Heart left ventricle (tissue), 16 donors: ENCODE data around the gene DLX4. TPM values are rescaled to one million over a fixed set of nuclear protein-coding genes. Genes with fewer than 3 reads are reported as not detected.

Experiments used
- ATAC-seq, 4 donors: fragments of 200-7000 bp; cut with Tn5 transposase; one replicate each; pipeline ENCODE4 v1.9.1; 2020 to 2022; ENCODE audit warnings: moderate library complexity in 4 of 4, mild to moderate bottlenecking in 3 of 4, moderate number of reproducible peaks in 1 of 4
- DNase-seq, 5 donors: peaks; one replicate each; pipeline ENCODE4 v3.0.0-alpha.2; 2020
- H3K27ac ChIP-seq, 12 donors: fragments of 200-600 bp; sonication (generic) in 4 of 12; one replicate each; pipeline versions ENCODE4 v1.5.0 to v1.8.0; 2016 to 2022; ENCODE audit warnings: mild to moderate bottlenecking in 2 of 12
- H3K27me3 ChIP-seq, 9 donors: fragments of 200-600 bp; sonication (generic) in 2 of 9; one replicate each; pipeline versions ENCODE4 v1.5.1 to v1.8.0; 2016 to 2022; ENCODE audit warnings: mild to moderate bottlenecking in 3 of 9
- H3K36me3 ChIP-seq, 9 donors: fragments of 200-600 bp; sonication (generic) in 2 of 9; one replicate each; pipeline versions ENCODE4 v1.5.0 to v1.8.0; 2018 to 2022; ENCODE audit warnings: mild to moderate bottlenecking in 2 of 9
- H3K4me1 ChIP-seq, 12 donors: fragments of 200-600 bp; sonication (generic) in 4 of 12; one replicate each; pipeline versions ENCODE4 v1.5.0 to v1.8.0; 2016 to 2022; ENCODE audit warnings: mild to moderate bottlenecking in 3 of 12
- H3K4me3 ChIP-seq, 12 donors: fragments of 200-600 bp; sonication (generic) in 4 of 12; one replicate each; pipeline versions ENCODE4 v1.5.0 to v1.8.0; 2017 to 2022; ENCODE audit warnings: mild to moderate bottlenecking in 9 of 12, moderate library complexity in 4 of 12
- H3K9me3 ChIP-seq, 12 donors: fragments of 200-600 bp; sonication (generic) in 4 of 12; one replicate each; pipeline versions ENCODE4 v1.5.0 to v1.8.0; 2016 to 2022; ENCODE audit warnings: mild to moderate bottlenecking in 1 of 12
- POLR2A ChIP-seq, 2 donors: fragments of 450-650 bp; IDR thresholded peaks; one replicate each; pipeline ENCODE4 v1.6.1; 2017; ENCODE audit warnings: antibody characterized with exemption in 2 of 2, mild to moderate bottlenecking in 2 of 2, moderate library complexity in 2 of 2
- WGBS, 4 donors: extraction: QIAGEN DNeasy Blood & Tissue Kit in 2 of 4; methylation state at CpG; one replicate each; pipeline versions ENCODE4 v1.1.5 to v1.1.7; 2013 to 2018; 5-methylcytosine and 5-hydroxymethylcytosine counted together
- intact Hi-C, 10 donors: fragments of 100-400 bp; cut with DNase I; formaldehyde crosslinking; loops; one replicate each; pipeline versions ENCODE4 v1.11.1 to v1.14.2; 2022
- polyA plus RNA-seq, 2 donors: library from polyadenylated mRNA; stranded (reverse); fragments of 200-250 nt; gene quantifications; one replicate each; pipeline ENCODE4 v1.2.3, GENCODE V29; 2013
- total RNA-seq, 9 donors: library from RNA; depleted of rRNA in 2 of 9; stranded (reverse); fragments of >200 nt in 2 of 9; fragmentation: NEBNext Ultra II Directional in 3 of 9; extraction: Animal tissue kit (Norgen Biotek cat#: 25700) in 3 of 9; gene quantifications; one replicate each; pipeline versions ENCODE4 v1.1.0 to v1.2.4, GENCODE V29; 2016 to 2023
- TF ChIP-seq, protein P1 (sequence below), 12 donors: fragments of 200-600 bp; sonication (generic) in 4 of 12; IDR thresholded peaks; one replicate each; pipeline versions ENCODE4 v1.5.0 to v1.8.0; 2018 to 2022; ENCODE audit warnings: antibody characterized with exemption in 12 of 12, mild to moderate bottlenecking in 5 of 12
- donor health status: ischemic (EF 13 %, LVEDD 7.1; RV severe dilation, severe dysfunction).
- donor health status: healthy with polysubstance abuse.
- donor health status: DM: no; HTN: yes; CAD: no.
- donor health status: DM: no; HTN: no; CAD: no.
- donor health status: ischemic (EF 25% LVEDD 6.9; RV normal size, moderate dysfunction).
- donor health status: ischemic (EF 25% LVEDD 5.7; RV mildly dilated, moderate dysfunction).
- donor health status: healthy.
- donor health status: DM: yes; HTN: yes; CAD: no.
- donor health status: ischemic (EF 35%, LVEDD 5.7; RV mildly dilated, moderate dysfunction).
- donor health status: nonischemic (EF 11% LVEDD 7.7; RV severe dilation, severe dysfunction).
- donor health status: DM: yes; HTN: yes; CAD: no.
- donor health status: PGD.
- donor health status: ischemic (EF 29% LVEDD 5.4; RV normal size, mild dysfunction).
- donor health status: nonischemic (EF 23%, LVEDD 6.1; RV moderate dilation, normal function).

DLX4 gene
- total and polyA plus RNA-seq, 11 donors = 0.03 to 0.19 TPM; not detected in 9

DNA sequence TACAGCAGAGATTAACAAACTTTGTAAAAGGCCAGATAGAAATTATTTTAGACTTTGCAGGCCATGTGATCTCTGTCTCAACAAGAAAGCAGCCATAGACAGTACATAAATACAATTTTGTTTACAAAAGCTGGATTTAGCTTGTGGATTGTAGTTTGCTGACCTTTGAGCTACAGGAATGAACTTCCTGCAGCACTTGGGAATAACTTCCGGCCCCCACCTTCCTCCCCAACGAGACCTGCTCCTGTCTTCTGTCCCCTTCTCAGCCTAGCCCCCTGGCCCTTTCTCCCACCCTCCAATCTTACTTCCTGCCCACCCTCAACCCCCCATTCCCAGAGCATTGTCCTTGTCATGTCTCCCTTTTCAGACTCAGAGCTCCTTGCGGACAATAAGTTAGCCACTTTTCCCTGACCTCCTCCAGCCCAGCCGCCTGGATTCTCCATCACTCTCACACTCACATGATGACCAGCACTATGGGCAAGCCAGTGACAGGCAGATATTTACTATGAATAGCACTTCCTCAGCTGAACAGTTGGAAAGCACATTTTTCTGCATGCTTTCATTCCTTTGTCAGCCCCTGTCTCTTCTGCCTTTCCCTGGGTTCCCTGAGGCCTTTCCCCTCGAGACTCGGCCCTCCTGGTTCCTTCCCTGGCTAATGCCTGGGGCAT is 53.6 kb downstream of the DLX4 start:
- Histone ChIP-seq H3K4me3 (no peak overlapping the region), H3K4me1 (peaks cover 3 to 18% (median 8%) of the 10 kb centered on the region in 12 donors), H3K27me3 (peaks cover 0 to 5% (median 0%) of the 10 kb centered on the region in 9 donors), H3K9me3 (no peaks in the 10 kb centered on the region), H3K36me3 (no peaks in the 10 kb centered on the region), H3K27ac (no peak overlapping the region)
- ATAC-seq = peak in 1 of 4 donors; percentile 47
- no peak for DNase-seq
- TF ChIP-seq, protein P1, sequence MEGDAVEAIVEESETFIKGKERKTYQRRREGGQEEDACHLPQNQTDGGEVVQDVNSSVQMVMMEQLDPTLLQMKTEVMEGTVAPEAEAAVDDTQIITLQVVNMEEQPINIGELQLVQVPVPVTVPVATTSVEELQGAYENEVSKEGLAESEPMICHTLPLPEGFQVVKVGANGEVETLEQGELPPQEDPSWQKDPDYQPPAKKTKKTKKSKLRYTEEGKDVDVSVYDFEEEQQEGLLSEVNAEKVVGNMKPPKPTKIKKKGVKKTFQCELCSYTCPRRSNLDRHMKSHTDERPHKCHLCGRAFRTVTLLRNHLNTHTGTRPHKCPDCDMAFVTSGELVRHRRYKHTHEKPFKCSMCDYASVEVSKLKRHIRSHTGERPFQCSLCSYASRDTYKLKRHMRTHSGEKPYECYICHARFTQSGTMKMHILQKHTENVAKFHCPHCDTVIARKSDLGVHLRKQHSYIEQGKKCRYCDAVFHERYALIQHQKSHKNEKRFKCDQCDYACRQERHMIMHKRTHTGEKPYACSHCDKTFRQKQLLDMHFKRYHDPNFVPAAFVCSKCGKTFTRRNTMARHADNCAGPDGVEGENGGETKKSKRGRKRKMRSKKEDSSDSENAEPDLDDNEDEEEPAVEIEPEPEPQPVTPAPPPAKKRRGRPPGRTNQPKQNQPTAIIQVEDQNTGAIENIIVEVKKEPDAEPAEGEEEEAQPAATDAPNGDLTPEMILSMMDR (IDR thresholded peaks at IDR 0.05) = no peak
- TF ChIP-seq POLR2A (IDR thresholded peaks at IDR 0.05) = no peak
- intact Hi-C loops = loop anchor here in 2 of 10 donors (10.0 kb wide), 1 partner anchor 272 kb away; no protein-coding TSS in a partner anchor
- 40 to 53% (median 45%) methylated on average over 6 of the region's 6 CpGs for WGBS, 4 donors

DNA sequence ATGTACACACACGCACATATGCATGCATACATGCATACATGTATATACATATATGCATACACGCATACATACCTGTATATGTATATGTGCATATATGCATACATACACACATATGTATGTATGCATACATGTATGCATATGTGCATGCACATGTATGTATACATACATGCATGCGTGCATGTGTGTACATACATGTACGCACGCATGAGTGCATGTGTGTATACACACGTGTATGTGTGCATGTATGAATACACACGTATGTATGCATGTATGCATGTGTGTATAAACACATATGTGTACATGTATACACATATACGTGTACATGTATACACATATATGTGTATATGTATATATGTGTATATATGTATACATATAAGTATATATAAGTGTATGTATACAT is 54.5 kb downstream of the DLX4 start:
- DNase-seq (no peak), ATAC-seq (no peak)
- no peaks in the 10 kb centered on the region for H3K9me3 ChIP-seq
- H3K27ac ChIP-seq = no peak overlapping the region
- no peaks in the 10 kb centered on the region for H3K36me3 ChIP-seq
- intact Hi-C loops = loop anchor here in 2 of 10 donors (10.0 kb wide), 1 partner anchor 271 kb away; no protein-coding TSS in a partner anchor
- TF ChIP-seq, protein P1 (IDR thresholded peaks at IDR 0.05) = no peak
- TF ChIP-seq POLR2A (IDR thresholded peaks at IDR 0.05) = no peak
- peaks cover 3 to 23% (median 10%) of the 10 kb centered on the region in 12 donors for H3K4me1 ChIP-seq
- WGBS, 4 donors = 64 to 67% (median 65%) methylated on average over 8 of the region's 8 CpGs
- H3K27me3 ChIP-seq = peaks cover 0 to 10% (median 0%) of the 10 kb centered on the region in 9 donors
- no peak overlapping the region for H3K4me3 ChIP-seq

Other genes with a start within 250 kb of the DLX4 start
- 10 to 100 TPM in 6 of 9 donors, 1 to 10 TPM in 3; 5.9 to 18.5 (median 14.9) TPM for gene FAM117A, start 205.1 kb upstream of the DLX4 start, total RNA-seq
- gene FAM117A, start 205.1 kb upstream of the DLX4 start, polyA plus RNA-seq = 1 to 10 TPM; 5.2 to 7.1 TPM
- gene KAT7, start 180.5 kb upstream of the DLX4 start, total RNA-seq = 10 to 100 TPM; 34.3 to 80.9 (median 56.0) TPM
- 10 to 100 TPM; 10.1 to 27.3 TPM for gene KAT7, start 180.5 kb upstream of the DLX4 start, polyA plus RNA-seq
- 1 to 10 TPM in 2 of 9 donors, under 1 TPM in 1, not detected in 6; 0.50 to 2.1 (median 1.3) TPM for gene TAC4, start 121.1 kb upstream of the DLX4 start, total RNA-seq
- not detected for gene TAC4, start 121.1 kb upstream of the DLX4 start, polyA plus RNA-seq
- gene DLX3, start 26.0 kb downstream of the DLX4 start, total RNA-seq = under 1 TPM in 3 of 9 donors, not detected in 6; 0.09 to 0.61 (median 0.12) TPM
- under 1 TPM; 0.08 TPM for gene DLX3, start 26.0 kb downstream of the DLX4 start, polyA plus RNA-seq
- 10 to 100 TPM; 18.4 to 71.2 (median 23.6) TPM for gene ITGA3, start 86.9 kb downstream of the DLX4 start, total RNA-seq
- gene ITGA3, start 86.9 kb downstream of the DLX4 start, polyA plus RNA-seq = 10 to 100 TPM; 16.8 to 72.9 TPM
- gene PDK2, start 126.2 kb downstream of the DLX4 start, total RNA-seq = 100 to 1,000 TPM; 142 to 490 (median 200) TPM
- gene PDK2, start 126.2 kb downstream of the DLX4 start, polyA plus RNA-seq = 100 to 1,000 TPM; 125 to 173 TPM
- gene SAMD14, start 161.0 kb downstream of the DLX4 start, total RNA-seq = 1 to 10 TPM in 7 of 9 donors, under 1 TPM in 2; 0.44 to 3.9 (median 1.2) TPM
- gene SAMD14, start 161.0 kb downstream of the DLX4 start, polyA plus RNA-seq = 1 to 10 TPM in 1 of 2 donors, under 1 TPM in 1; 0.72 to 2.8 TPM
- 10 to 100 TPM; 17.0 to 55.9 (median 31.3) TPM for gene PPP1R9B, start 181.5 kb downstream of the DLX4 start, total RNA-seq
- gene PPP1R9B, start 181.5 kb downstream of the DLX4 start, polyA plus RNA-seq = 10 to 100 TPM; 30.4 to 33.4 TPM
- 100 to 1,000 TPM; 110 to 224 (median 151) TPM for gene SGCA, start 196.8 kb downstream of the DLX4 start, total RNA-seq
- gene SGCA, start 196.8 kb downstream of the DLX4 start, polyA plus RNA-seq = 100 to 1,000 TPM in 1 of 2 donors, 10 to 100 TPM in 1; 96.5 to 225 TPM
- 100 to 1,000 TPM in 3 of 9 donors, 10 to 100 TPM in 6; 10.2 to 897 (median 55.4) TPM for gene COL1A1, start 232.4 kb downstream of the DLX4 start, total RNA-seq
- gene COL1A1, start 232.4 kb downstream of the DLX4 start, polyA plus RNA-seq = 100 to 1,000 TPM in 1 of 2 donors, 10 to 100 TPM in 1; 17.2 to 109 TPM